ENCODE measurements around the gene FARP1. TPM values are rescaled to one million over a fixed set of nuclear protein-coding genes. Genes with fewer than 3 reads are reported as not detected.

The FARP1 gene
- total RNA-seq, 1 donor from 2014 or later, result 186 TPM

DNA sequence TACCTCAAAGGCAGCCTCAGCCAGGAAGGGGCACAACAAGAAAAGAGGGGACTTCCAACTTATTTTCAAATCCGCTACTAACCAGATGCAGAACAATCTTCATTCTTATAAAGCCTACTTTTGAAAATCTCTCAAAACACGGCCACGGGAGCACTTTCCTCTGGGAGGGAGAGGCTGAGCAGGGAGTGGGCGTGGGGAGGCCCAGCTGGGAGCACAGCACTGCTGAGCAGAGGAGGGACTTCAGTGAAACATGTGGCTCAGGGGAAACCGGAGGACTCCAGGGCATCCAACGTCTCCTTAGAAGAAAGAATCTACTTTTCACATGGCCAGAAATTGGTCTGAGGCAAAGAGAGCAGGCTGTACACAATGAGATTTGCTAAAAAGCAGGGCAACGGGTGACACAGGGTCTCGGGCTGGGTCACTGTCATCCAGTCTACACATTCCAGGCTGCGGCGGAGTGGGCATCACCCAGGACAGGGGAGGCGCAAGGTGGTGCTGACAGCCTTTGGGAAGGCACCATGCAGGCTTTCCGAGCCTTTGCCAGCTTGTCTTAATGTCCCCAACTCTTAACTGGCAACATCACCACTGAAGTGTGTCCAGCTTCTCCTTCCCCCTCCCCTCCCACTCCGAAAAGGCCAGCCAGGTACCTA, 317.0 kb downstream of the FARP1 start:
- DNase-seq (ENCODE audit: low spot score), result no peak

DNA sequence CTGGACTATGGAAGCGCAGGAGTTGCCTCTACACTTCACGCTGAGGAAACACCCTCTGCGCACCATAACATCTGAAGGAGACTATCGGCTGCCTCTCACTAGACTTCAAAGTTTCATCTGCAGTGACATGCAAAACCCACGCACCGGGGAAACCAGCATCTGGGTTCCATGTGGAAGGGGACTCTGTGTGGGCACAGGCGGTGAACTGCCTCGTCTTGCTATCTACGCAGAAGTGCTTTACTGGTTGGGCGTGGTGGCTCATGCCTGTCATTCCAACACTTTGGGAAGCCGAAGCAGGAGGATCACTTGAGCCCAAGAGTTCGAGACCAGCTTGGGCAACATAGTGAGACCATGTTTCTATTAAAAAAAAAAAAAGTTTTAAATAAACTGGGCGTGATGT, 317.6 kb downstream of the FARP1 start:
- no peak for DNase-seq (ENCODE audit: low spot score)

- no peak for DNase-seq (ENCODE audit: low spot score)
Observed at GRCh38 chr13:98461486-98462240, 318.8 kb downstream of the FARP1 start.

- no peak for DNase-seq (ENCODE audit: low spot score)
Observed at GRCh38 chr13:98462241-98462882, 319.5 kb downstream of the FARP1 start.

GRCh38 chr13:98462946-98463345, 320.1 kb downstream of the FARP1 start:
- DNase-seq (ENCODE audit: low spot score), result no peak

DNA sequence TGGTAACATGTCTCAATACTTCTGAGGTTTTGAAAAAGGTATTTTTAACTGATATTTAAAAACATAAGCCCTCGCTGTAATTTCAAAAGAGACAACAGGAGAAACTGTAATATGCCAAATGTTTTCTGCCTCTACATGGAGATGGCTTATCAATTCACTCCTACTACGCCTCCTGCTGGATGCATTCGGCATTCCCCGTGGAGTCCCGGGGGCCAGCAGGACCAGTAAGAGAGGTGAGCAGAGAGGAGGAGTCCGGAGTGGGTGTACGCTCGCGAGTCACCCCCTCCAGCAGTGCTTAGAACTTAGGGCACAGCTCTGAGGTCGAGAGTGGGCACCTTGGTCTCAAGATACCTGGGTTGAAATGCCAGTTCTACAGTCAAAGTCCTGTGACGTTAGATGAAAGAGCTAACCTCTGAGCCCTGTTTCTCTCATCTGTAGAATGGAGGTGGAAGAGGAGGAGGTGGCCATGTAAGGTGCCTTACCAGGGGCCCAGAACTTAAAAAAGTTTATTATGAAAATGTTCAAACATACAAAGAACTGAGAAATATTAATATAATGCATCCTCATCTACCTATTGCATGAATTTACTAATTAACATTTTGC, 323.8 kb downstream of the FARP1 start:
- DNase-seq (ENCODE audit: low spot score), result no peak

DNA sequence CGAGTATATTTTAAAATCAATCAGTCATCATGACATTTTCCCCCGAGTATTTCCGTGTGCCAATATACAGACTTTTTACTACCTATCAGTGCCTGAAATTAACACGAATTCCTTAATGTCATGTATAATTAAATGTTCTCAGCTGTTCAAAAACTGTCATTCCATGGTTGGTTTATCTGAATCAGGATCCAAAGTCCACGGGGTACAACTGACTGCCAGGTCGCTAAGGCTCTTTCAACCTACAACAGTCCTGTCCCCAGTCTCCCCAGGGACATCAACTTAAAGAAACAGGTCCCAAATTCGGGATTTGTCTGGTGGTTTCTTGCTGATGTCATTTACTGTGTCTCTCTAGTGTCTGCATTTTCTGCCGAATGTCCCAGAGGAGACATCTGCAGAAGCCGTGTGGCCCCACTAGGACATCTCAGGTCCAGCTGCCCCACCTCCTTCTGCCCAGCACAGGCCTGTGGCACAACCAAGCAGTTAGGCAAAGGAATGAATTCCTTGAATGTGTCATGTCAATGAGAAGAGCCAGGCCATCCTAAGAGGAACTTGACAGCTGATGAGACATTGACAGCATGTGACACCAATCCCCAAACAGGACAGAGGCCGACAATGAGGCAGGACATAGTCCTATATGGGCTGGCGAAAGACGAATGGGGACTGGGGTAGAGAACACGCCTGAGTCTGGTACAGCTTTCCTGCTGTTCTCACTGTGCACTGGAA, 324.5 kb downstream of the FARP1 start:
- DNase-seq (ENCODE audit: low spot score), result no peak

DNA sequence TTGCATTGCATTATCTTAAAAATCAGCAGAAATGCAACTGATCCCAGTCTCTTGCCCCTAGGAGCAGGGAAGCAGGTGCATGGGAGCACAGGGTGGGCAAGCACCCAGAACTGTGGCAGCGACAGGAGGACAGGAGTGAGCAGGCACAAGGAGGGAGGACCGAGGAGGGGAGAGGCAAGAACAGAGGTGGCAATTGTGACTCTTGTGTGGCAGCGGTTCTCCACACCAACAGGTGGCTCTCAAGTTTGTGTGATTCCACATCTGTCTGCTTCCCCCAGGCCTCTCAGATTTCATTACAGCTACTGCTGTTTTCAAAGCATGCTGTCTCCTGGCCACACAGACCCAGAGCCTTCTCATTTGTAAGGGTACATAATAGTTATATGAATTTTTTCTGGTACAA, 325.5 kb downstream of the FARP1 start:
- DNase-seq (ENCODE audit: low spot score), result no peak

DNA sequence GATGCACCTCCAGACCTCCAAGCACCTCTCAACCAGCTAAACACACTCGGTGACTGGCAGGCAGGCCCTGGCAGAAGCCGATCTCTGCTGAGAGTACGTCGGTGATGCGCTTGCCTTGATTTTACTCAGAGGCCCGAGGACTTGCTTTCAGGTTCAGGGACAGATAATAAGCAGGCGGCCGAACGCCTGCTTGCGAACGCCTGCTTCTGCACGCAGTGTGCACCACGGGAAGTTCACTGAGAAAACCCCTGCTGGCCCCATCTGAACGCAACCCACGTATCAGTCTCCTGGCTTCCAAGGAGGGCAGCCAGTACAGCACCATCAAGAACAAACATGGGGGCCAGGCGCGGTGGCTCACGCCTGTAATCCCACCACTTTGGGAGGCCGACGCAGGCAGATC, 326.0 kb downstream of the FARP1 start:
- DNase-seq (ENCODE audit: low spot score), result no peak

DNA sequence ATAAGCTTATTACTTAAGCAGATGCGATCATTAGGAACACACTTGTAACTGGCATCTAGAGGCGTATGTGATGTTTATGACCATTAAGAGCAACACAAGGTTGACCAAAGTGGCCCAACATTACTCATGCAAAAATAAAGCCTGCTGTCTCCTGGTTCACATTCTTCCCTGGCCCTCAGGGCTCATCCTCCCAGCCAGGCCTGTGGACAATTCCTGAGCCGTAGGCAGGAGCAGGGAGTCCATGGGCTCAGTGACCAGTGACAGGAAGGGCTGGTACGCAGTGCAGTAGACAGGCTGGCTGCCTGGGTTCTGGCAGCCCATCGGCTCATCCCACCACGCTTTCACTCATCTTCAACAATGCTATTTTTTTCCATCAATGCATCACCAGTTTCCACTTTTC, 328.0 kb downstream of the FARP1 start:
- DNase-seq (ENCODE audit: low spot score), result no peak

DNA sequence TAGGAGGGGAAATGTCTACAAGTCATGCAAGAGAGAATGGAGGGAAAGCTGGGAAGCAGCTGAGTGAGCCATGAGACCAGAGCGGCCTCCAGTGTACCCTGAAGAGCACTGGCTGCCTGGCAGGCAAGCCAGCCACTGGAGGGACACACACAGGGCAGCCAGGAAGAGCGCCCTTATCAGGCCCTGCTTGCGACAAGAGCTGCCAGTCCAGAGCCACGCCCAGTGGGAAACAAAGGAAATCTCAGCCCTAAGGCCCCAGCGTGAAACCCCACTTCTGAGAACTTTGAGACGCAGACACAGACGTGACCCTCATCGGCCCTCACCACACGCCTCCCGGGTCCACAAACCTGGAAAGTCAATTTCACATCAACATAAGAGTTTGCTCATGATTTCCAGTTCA, 329.0 kb downstream of the FARP1 start:
- DNase-seq (ENCODE audit: low spot score), result no peak

- no peak for DNase-seq (ENCODE audit: low spot score)
Observed at GRCh38 chr13:98473135-98473787, 330.4 kb downstream of the FARP1 start.

DNA sequence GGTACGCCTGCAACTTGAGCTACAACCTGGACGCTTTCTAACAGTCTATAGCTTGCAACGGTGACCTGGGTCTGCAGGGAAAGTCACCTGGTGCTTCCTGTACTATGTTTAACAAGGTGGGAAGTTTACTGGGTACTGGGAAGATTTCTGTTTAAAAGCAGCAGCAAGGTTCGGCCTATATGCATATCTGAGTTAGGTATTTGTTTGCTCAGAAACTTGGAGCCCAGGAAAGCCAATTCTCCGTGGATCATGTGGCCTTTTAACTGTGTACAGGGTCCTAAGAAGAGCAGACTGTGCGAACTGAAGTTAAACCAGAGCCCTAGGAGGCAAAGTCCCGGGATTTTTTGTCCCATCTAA, 330.9 kb downstream of the FARP1 start:
- DNase-seq (ENCODE audit: low spot score), result no peak

GRCh38 chr13:98474292-98474691, 331.4 kb downstream of the FARP1 start:
- no peak for DNase-seq (ENCODE audit: low spot score)

GRCh38 chr13:98474761-98475160, 331.9 kb downstream of the FARP1 start:
- DNase-seq (ENCODE audit: low spot score), result no peak

- DNase-seq (ENCODE audit: low spot score), result no peak
Observed at GRCh38 chr13:98475522-98475921, 332.6 kb downstream of the FARP1 start.

DNA sequence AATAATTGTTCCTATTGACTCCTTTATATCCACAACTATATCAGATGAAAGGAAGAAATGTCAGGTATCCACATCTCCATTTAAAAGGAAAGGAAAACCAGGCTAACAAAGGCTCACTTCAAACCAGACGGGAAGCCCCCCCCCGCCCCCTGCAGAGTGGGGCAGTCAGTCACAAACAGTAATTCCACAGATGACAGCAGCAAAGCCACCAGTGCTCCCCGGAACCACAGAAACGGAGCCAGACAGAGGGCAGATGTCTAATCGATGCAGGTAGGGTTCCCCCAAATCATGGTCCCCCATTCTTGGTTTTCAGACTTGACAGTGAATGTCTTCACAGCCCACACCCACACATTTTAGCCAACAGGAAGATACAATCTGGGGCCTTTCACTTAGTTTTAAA, 333.2 kb downstream of the FARP1 start:
- DNase-seq (ENCODE audit: low spot score), result no peak

DNA sequence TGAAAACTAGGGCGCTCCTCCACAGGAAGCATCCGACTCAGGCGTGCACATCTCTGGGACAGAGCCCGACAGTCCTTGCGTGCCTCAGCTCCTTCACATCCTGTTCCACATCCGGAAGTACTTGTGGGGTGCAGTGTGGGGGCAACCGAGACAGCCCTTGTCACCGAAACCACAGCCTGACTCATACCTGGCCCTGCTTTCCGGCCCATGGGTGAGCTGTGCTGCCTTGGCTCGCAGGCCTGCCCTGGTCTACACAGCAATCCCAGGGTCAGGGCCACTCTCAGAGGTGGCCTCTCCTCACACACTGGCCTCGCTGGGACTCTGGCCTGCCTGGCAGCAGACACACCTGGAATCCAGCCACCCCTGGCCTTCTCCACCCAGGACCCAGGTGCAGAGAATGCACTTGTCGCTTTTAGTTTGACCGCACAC, 333.7 kb downstream of the FARP1 start:
- peak; percentile 76 for DNase-seq (ENCODE audit: low spot score)

GRCh38 chr13:98478189-98479129, 335.6 kb downstream of the FARP1 start:
- DNase-seq (ENCODE audit: low spot score), result no peak

GRCh38 chr13:98479496-98480003, 336.7 kb downstream of the FARP1 start:
- DNase-seq (ENCODE audit: low spot score), result no peak

All from ureter (tissue), 1 donor.